Fibroblast of lung (primary cell): ENCODE results near the gene CNDP1. TPM values are rescaled to one million over a fixed set of nuclear protein-coding genes. Genes with fewer than 3 reads are reported as not detected.

Experiments used
- DNase-seq, 2 donors: peaks; one replicate each; pipeline versions ENCODE4 v3.0.0 to v3.0.0-alpha.2; 2010; ENCODE audit warnings: low read depth in 2 of 2
- H2AFZ ChIP-seq: 2 replicates; pipeline ENCODE4 v1.5.1; 2012; ENCODE audit warnings: low read length, control low read depth, inconsistent platforms
- H3K27ac ChIP-seq: 2 replicates; pipeline ENCODE4 v1.5.1; 2011; ENCODE audit warnings: low read length, control low read depth; ENCODE audit not compliant: insufficient read depth
- H3K27me3 ChIP-seq: 2 replicates; pipeline ENCODE4 v1.5.1; 2011; ENCODE audit warnings: mild to moderate bottlenecking, low read length; ENCODE audit not compliant: control insufficient read depth, insufficient read depth
- H3K36me3 ChIP-seq: 2 replicates; pipeline ENCODE4 v1.5.1; 2011; ENCODE audit warnings: low read length; ENCODE audit not compliant: control insufficient read depth, insufficient read depth
- H3K4me1 ChIP-seq: 2 replicates; pipeline ENCODE4 v1.5.1; 2011; ENCODE audit warnings: low read length; ENCODE audit not compliant: control insufficient read depth, insufficient read depth; ENCODE audit errors: extremely low read depth
- H3K4me2 ChIP-seq: 2 replicates; pipeline ENCODE4 v1.5.1; 2011; ENCODE audit warnings: low read length, control low read depth; ENCODE audit not compliant: insufficient read depth; ENCODE audit errors: extremely low read depth
- H3K4me3 ChIP-seq, 4 experiments: fragments of 200-600 bp in 1 of 4; sonication (generic) in 1 of 4; replicated peaks in 1 of 4; 2 replicates each; pipeline ENCODE4 v1.5.1; 2011 to 2016; ENCODE audit warnings: low read length in 4 of 4, low read depth in 3 of 4, mild to moderate bottlenecking in 3 of 4, control low read depth in 2 of 4, inconsistent platforms in 1 of 4, mixed read lengths in 1 of 4; ENCODE audit not compliant: insufficient read depth in 1 of 4; ENCODE audit errors: control extremely low read depth in 1 of 4
- H3K79me2 ChIP-seq: 2 replicates; pipeline ENCODE4 v1.5.1; 2012; ENCODE audit warnings: mild to moderate bottlenecking, low read length, inconsistent platforms; ENCODE audit not compliant: control insufficient read depth, insufficient read depth
- H3K9ac ChIP-seq: 2 replicates; pipeline ENCODE4 v1.5.1; 2011; ENCODE audit warnings: mild to moderate bottlenecking, low read length, control low read depth; ENCODE audit not compliant: insufficient read depth
- H3K9me3 ChIP-seq: 2 replicates; pipeline ENCODE4 v1.5.1; 2012; ENCODE audit warnings: low read depth, low read length; ENCODE audit not compliant: control insufficient read depth, insufficient read depth
- H4K20me1 ChIP-seq: 2 replicates; pipeline ENCODE4 v1.5.1; 2011; ENCODE audit warnings: low read length; ENCODE audit not compliant: control insufficient read depth, insufficient read depth; ENCODE audit errors: extremely low read depth
- EZH2 ChIP-seq: IDR thresholded peaks from 2 replicates; pipeline ENCODE4 v1.5.1; 2012; ENCODE audit warnings: low read length, control low read depth, mild to moderate bottlenecking; ENCODE audit errors: missing control alignments
- polyA plus RNA-seq, 2 donors: library from polyadenylated mRNA; depleted of rRNA in 1 of 2; stranded (reverse) in 1 of 2; unstranded in 1 of 2; fragments of >200 nt; gene quantifications; 2 replicates each; pipeline ENCODE4 v1.2.1, GENCODE V29; 2011 to 2012; ENCODE audit warnings: missing spikeins in 1 of 2
- total RNA-seq: library from RNA; depleted of rRNA; stranded (reverse); fragments of >200 nt; gene quantifications from 2 replicates; pipeline ENCODE4 v1.2.1, GENCODE V29; 2014
- TF ChIP-seq, protein P1 (sequence below), 2 donors: IDR thresholded peaks in 1 of 2; conservative IDR thresholded peaks in 1 of 2; 1 replicate in 1 of 2; 2 replicates in 1 of 2; pipeline ENCODE4 v1.5.1; 2011 to 2012; ENCODE audit warnings: low read length in 2 of 2, control low read depth in 1 of 2, inconsistent platforms in 1 of 2, low read depth in 1 of 2, mild to moderate bottlenecking in 1 of 2

CNDP1 gene
- total and polyA plus RNA-seq, 2 donors (not counting 1 experiment from before 2014, with no cell fraction given): not detected

DNA sequence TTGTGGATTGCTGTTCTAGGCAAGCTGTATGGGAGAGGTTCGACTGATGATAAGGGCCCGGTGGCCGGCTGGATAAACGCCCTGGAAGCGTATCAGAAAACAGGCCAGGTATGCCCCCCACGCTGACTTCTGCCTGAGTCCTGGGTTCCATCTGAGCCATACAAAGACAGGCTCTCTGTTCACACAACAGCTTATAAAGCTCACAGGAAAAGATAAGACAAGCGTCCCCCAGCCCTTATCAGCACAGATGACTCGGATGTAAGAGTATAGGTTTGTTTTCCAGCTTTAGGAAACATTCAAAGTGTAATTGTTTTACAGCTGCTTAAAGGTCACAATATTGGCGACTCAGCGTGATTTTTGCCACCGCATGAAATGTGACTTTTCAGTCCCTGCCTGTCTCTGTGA is 25.5 kb upstream of the CNDP1 start:
- H3K9ac ChIP-seq: no peak overlapping the region
- H3K9me3 ChIP-seq: no peaks in the 10 kb centered on the region
- no peaks in the 10 kb centered on the region for H3K79me2 ChIP-seq
- H3K4me2 ChIP-seq: no peak overlapping the region
- DNase-seq: no peak
- no peaks in the 10 kb centered on the region for H3K4me1 ChIP-seq
- H3K36me3 ChIP-seq: peaks cover 22% of the 10 kb centered on the region
- TF ChIP-seq, protein P1, sequence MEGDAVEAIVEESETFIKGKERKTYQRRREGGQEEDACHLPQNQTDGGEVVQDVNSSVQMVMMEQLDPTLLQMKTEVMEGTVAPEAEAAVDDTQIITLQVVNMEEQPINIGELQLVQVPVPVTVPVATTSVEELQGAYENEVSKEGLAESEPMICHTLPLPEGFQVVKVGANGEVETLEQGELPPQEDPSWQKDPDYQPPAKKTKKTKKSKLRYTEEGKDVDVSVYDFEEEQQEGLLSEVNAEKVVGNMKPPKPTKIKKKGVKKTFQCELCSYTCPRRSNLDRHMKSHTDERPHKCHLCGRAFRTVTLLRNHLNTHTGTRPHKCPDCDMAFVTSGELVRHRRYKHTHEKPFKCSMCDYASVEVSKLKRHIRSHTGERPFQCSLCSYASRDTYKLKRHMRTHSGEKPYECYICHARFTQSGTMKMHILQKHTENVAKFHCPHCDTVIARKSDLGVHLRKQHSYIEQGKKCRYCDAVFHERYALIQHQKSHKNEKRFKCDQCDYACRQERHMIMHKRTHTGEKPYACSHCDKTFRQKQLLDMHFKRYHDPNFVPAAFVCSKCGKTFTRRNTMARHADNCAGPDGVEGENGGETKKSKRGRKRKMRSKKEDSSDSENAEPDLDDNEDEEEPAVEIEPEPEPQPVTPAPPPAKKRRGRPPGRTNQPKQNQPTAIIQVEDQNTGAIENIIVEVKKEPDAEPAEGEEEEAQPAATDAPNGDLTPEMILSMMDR (conservative IDR thresholded peaks at IDR 0.05 in 1 of 2, IDR thresholded peaks at IDR 0.05 in 1 of 2; ENCODE audit: low read depth in 1 of 2, low read length in 2 of 2): no peak
- TF ChIP-seq EZH2: no peak
- H4K20me1 ChIP-seq: no peaks in the 10 kb centered on the region
- H2AFZ ChIP-seq: no peak overlapping the region
- no peak overlapping the region for H3K4me3 ChIP-seq
- H3K27ac ChIP-seq: no peak overlapping the region
- H3K27me3 ChIP-seq: no peaks in the 10 kb centered on the region

DNA sequence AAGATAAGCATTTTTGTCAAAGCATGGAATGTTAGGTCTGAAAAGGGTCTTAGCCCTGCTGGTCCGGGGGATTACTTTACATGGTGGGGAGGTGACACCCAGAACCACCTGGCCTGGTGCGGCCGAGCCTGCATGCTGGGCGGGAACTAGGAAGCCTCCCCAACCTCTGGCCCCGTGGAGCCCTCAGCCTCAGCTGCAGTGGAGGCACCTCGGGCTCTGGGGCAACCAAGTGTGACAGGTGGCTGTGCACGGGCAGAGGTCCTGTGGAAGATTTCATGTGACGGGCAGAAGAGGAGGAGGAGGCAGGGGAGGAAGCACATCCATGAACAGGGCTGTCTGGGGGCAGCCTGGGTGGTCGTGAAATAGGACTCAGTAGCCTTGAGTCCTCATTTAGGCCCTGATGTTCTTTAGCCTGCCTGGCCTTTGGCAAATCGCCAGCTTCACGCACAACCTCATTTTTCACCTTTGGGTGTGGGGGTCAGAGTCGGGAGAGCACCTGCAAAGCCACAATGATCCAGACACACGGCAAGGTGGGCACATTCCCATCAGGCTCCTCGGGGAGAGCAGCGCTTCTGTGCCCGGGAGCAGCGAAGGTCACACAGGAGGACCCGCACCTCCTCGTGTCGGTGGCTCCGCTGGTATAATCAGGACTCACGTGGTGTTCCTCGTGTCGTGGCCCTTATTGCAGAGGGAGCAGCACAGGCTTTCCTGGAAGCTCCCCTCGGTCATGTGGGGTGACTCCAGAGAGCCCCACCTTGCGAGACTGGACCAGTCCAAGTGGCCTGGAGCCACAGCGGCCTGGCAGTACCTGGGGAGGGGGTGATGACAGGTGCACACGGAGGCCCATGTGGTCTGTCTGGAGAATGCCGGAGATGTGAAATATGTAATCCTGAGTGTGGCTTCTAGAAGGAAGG is 24.2 kb upstream of the CNDP1 start:
- TF ChIP-seq EZH2: no peak
- TF ChIP-seq, protein P1 (conservative IDR thresholded peaks at IDR 0.05 in 1 of 2, IDR thresholded peaks at IDR 0.05 in 1 of 2; ENCODE audit: low read depth in 1 of 2, low read length in 2 of 2): no peak
- H3K4me3 ChIP-seq: no peak overlapping the region

DNA sequence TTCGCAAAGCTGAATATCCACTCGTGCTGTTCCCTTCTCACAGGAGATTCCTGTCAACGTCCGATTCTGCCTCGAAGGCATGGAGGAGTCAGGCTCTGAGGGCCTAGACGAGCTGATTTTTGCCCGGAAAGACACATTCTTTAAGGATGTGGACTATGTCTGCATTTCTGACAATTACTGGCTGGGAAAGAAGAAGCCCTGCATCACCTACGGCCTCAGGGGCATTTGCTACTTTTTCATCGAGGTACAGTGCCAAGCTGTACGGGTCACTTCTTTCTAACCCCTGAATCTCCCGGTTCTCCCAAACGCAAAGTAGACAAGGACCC is 23.6 kb upstream of the CNDP1 start:
- Histone ChIP-seq H3K79me2 (no peaks in the 10 kb centered on the region), H3K4me3 (no peak overlapping the region), H3K27ac (no peak overlapping the region), H3K36me3 (peaks cover 24% of the 10 kb centered on the region), H3K9ac (no peak overlapping the region), H2AFZ (no peak overlapping the region), H3K4me2 (no peak overlapping the region), H3K4me1 (no peaks in the 10 kb centered on the region), H3K27me3 (no peaks in the 10 kb centered on the region), H3K9me3 (no peaks in the 10 kb centered on the region), H4K20me1 (no peaks in the 10 kb centered on the region)
- no peak for TF ChIP-seq EZH2
- TF ChIP-seq, protein P1 (conservative IDR thresholded peaks at IDR 0.05 in 1 of 2, IDR thresholded peaks at IDR 0.05 in 1 of 2; ENCODE audit: low read depth in 1 of 2, low read length in 2 of 2): no peak
- no peak for DNase-seq

More for the DNA sequence above, 24.2 kb upstream of the CNDP1 start:
- H3K36me3 ChIP-seq: peaks cover 22% of the 10 kb centered on the region
- H3K4me2 ChIP-seq: no peak overlapping the region
- no peak overlapping the region for H3K27ac ChIP-seq
- no peaks in the 10 kb centered on the region for H4K20me1 ChIP-seq
- H3K27me3 ChIP-seq: no peaks in the 10 kb centered on the region
- H3K79me2 ChIP-seq: no peaks in the 10 kb centered on the region
- no peaks in the 10 kb centered on the region for H3K9me3 ChIP-seq
- no peak overlapping the region for H3K9ac ChIP-seq
- no peak overlapping the region for H2AFZ ChIP-seq
- no peaks in the 10 kb centered on the region for H3K4me1 ChIP-seq
- DNase-seq: no peak
